Astrocyte of the hippocampus (primary cell): ENCODE results near the gene ATP11A.

Experiments
- DNase-seq: peaks from one replicate; pipeline ENCODE4 v3.0.0; 2011; ENCODE audit warnings: low read depth, low spot score

The ATP11A gene

DNA sequence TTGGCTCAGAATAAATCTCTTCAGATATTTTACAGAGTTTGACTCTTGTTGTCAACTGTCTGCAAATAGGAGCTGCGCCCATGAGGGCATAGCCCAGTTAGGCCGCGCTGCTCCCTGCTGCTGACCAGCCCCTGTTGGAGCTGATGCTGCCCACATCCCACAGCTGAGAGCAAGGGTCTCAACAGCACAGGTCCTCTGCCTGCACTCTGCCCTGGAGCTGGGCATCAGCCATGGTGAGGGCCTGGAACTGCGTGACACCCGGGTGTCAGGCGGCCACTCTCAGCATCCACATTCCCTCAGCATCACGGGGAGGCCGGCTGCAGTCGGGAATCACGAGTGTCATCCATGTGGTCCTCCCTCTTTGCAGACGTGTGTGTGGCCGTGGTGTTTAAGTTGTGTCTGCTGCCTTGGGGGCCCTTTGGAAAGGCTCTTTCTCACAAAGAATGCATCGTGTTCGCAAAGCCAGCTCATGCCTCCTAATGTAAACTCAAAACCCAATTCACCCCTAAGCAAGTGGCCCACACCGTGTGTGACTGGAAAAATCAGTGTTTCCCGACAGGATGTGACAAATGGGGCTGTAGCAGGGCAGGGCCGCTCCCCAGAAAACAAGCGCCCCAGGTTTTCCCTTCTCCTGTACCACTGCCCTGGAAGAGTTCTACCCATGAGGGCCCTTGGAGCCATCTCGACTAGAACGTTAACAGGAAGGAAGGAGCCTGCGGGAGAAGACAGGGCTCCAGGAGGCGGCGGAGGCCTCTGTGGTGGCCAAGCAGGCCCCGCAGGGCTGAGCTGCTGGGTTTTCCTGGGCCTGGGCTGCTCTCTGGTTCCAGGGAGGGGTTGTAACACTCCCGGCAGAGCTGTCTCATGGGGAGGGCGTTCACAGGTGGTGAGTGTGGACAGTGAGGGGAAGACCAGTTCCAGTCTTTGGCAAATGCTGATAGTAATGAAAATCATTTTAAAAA lies 20.3 kb downstream of the ATP11A start:
- DNase-seq, result no peak

DNA sequence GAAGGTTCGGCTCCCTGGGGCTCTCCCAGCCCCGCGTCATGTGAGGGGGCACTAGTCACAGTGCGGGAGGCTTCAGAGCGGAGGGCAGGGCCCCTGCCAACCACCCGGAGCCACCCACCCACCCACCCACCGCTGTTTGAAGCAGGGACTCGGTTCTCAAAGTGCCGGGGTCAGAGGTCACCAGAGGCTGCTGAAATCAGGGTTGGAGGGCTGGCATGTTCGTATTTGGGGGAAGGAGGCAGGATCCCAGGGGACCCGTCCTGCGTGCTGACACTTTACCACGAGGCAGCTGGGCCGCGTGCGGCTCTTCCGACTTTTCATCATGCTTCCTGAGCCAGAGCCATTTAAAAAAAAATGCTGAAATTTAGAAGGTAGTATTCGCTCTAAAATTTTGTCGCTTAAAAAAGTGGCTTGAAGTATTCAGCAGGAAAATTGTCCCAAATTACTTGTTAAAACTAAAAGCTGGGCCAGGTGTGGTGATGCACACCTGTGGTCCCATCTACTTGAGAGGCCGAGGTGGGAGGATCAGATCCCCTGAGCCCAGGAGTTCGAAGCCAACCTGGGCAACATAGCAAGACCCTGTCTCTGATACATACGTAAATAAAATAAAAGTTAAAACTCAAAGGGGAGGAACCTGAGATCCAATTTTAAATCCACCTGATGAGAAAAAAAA lies 21.2 kb downstream of the ATP11A start:
- DNase-seq, result no peak

DNA sequence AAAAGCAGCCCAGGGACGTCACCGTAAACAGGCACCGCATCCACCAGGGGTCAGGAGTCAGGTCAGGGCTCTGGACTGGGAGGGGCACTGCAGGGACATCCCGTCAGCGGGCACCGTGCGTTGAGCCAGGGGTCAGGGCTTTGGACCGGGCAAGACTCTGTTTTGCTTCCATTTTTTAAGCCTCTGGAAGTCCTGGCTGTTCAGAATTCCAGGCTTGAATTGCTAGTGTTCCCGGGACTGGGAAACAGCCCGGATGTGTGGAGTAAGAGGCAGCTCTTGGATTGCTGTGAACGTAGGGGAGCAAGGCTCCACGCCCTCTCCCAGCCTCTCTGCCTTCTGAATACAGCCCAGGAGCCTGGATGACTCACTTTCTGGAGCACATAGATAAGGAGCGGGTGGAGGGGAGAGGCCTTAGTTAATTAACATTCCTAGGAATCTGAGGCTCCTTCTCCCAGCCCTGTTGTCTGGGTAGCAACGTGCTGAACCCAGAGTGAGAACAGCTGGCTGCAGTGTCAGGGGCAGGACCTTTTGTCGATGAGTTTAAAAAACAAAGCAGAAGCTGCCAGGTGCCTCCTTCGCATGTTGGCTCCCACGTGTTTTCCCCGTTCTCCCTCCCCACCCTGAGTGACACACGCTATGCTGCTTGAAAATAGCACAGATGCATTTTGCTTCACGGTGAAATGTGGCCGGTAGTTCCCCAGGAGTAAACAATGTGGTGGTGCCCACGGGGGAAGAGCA lies 21.9 kb downstream of the ATP11A start:
- DNase-seq, result peak; percentile 97

DNA sequence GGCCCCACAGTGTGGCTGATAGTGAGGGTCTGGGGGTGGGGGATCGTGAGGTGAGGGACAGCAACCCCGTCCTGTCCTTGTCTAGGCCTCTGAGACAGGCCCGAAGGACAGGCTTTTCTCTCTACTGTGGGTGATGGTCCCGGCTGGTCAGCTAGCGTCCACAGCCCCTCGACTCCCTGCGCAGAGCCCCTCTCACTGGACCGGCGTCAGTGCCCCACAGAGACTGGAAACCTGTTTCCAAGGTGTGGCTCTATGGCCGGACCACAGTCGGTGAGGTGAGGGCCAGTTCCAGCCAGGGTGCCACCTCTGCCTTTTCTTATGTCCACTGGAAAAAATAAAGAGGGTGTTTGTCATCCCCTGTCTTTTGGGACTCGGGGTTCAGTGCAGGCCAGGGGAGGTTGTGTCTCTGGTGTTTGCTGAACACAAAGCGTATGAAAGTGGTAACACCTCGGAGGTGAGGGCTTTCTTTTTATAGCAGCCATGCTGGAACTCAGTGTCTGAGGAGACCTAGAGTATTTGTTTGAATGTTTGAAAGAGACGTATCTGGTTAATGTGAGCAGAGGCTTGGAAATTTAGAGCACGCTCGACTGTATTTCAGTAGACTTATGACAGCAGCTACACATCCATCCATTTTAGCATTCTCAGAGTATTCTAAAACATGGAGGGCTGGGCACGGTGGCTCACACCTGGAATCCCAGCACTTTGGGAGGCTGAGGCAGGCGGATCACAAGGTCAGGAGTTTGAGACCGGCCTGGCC lies 22.8 kb downstream of the ATP11A start:
- no peak for DNase-seq

DNA sequence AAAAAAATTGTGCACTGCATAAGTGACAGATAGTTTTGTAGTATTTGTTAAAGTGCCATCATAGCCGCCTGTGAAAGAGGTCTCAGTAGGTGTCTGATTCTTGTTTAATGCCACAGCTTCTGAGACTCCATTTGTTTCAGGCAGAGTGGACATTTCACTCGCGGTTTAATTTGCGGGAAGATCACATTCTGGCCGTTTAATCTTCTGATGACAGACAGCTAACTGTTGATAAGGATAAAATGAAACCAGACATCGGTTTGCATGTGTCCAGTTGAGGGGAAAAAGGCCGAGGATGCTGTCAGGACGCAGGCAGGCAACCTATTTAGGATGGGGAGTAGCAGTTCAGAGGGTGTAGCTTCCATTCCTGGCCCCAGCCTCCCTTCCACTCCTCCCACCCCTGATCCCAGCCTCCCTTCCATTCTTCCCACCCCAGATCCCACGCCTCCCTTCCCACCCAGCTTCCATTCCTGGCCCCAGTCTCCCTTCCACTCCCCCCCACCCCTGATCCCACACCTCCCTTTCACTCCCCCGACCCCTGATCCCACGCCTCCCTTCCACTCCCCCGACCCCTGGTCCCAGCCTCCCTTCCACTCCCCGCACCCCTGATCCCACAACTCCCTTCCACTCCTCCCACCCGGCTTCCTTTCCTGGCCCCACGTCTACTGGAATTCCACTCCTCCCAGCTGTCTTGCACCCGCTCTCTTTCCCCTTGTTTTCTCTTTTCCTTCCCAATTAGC lies 23.8 kb downstream of the ATP11A start:
- DNase-seq, result no peak

DNA sequence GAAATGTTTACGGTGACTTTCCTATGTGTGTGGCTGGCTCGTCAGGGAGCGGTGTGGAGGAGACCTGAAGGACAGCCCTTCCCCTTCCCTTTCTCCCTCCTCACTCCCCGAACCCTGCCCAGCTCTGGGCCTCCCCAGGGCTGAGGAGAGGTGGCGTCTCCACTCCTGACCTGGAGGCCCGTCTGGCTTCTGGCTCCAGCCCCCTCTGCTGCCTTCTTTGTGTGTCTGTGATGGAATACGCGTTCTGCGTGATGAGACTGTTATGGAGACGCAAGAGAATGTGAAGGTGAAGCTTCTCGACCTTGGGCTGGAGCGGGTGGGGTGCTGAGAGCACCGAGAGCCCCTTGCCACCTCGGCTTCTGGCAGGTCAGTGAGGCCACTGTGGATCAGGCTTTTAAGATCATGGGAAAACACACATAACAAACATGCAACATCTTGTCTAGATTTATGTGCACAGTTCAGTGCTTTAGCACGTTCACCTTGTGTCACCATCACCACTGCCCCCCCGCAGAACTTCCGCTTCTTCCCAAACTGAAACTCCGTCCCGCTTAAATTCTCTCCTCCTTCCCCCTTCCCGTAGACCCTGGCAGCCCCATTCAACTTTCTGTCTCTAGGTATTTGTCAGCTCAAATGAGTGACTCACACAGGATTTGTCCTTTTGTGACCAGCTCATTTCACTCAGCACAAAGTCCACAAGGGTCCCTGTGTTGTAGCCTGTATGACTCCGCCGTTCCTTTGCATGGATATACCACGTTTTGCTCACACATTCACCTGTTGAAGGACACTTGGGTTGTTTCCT lies 24.7 kb downstream of the ATP11A start:
- DNase-seq, result peak; percentile 36

DNA sequence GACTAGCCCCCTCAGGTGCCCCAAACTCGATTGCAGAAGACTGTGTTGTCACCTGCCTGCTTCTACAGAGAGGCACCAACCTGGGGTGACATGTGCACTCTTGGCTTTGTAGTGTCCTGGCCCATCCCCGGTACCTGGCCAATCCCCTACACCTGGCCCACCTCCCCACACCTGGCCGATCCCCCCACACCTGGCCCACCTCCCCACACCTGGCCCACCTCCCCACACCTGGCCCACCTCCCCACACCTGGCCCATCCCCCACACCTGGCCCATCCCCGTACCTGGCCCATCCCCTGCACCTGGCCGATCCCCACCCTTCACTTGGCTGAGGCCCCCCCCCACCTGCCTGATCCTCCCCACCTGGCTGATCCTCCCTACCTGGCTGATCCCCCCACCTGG lies 25.4 kb downstream of the ATP11A start:
- DNase-seq, result no peak

DNA sequence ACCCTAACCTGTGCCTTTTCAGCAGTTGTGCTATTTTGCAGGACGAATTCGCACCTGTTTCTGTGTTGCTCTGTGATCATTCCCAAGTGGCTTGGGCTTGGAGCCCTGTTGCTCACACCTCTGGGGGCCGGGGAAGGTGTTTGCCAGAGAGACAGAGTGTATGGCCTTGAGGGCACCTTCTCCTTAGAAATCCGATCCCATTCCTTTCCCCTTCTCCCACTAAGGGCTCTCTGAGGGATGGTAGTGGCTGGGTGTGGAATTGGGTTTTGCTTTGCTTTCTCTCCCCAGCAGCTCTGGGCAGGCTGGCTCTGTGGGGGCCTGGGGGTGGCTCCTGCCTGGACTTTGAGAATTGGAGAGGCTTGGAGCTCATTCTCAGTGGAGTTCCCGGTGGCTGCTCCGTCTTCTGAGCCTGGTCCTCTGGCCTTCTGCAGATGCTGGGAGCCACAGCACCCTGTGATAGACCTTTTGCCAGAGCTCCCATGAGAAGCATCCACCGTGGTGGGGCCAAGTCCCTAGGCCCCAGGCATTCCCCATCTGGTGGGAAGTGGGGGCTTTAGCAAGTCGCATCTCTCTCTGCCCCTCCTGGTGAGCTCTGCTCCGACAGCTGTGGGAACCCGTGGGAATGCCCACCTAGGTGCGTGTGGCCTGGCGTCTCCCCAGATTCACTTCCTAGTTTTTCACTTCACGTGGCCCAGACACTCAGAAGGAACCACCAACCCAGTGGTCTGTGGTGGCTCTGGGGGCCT lies 26.1 kb downstream of the ATP11A start:
- DNase-seq, result no peak

DNA sequence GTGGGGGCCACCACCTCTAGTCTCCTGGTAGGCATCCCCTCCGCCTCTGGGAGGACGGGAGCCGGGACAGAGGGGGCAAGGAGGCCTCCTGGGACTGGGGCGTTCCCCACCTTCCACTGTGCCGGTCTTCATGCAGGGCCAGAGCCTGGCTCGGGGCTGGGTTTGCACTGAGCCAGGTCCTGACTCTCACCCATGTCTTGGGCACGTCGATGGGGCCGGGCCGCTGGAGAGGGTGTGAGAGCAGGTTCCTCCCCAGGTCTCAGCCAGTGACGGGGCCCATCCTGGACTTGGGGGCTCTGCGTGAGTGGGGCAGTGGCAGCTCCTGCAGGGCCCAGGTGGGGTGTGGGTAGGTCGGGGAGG lies 26.6 kb downstream of the ATP11A start:
- no peak for DNase-seq

DNA sequence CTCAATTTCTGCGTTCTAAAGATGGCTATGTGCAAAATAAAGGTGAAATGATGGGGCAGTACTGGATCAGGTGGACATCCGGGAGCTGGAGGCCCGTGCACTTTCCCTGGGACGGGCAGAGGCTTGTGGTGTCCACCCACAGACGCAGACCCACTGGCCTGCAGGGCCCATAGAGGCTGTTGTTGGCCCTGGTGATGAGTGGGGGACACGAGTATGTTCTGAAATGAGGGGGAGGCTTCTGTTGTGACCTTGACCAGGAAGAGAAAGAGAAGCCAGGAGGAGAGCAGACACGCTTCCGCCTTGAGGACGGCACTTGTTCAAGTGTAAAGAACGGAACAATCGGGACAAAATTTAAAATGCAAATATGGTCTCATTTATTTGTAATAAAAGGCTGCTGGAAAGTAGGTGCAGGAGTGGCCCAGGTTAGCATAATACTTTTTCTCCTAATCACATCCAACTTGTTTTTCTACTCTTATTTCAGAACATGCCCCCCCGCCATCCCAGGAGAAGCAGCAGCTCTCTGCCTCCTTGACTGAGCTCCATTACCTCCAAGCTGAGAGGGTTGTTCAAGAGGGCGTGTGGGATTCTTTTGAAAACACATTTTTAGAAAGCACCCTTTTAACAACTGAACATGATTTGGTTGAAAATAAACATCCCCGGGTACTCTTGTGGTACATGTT lies 27.1 kb downstream of the ATP11A start:
- DNase-seq, result no peak

DNA sequence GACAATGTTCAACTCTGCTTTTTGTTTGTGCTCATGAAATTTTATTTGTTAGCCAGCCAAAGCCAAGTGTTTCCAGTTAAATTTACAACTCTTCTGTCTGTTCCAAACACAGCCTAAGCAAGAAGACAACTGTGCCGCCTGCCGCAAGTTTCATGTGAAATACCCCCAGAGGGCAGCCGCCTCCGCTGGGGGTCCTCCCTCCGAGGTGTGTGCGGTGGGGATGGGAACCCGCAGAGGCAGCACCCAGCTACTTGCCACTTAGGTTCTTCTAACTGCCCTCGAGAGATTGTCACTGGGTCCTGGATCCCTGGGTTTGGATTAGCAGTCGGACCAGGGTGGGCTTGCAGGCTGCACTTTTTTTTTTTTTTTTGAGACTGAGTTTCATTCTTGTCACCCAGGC lies 28.5 kb downstream of the ATP11A start:
- DNase-seq, result no peak

DNA sequence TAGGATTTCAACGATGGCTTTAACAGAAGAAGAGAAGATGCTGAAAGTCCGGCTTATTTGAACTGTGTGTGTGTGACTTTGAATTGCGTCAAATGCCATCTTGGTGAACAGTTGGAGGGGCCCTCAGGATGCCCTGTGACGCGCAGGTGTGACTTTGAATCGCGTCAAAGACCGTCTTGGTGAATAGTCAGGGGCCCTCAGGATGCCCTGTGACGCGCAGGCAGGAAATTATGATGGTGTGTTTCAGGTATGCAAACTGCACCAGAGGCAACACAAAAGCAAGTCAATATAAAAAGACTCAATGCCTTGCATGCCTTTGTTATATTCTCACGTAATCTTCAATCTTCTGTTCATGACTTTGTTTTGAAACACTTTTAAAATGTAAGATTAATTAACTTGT lies 29.2 kb downstream of the ATP11A start:
- DNase-seq, result peak; percentile 89

DNA sequence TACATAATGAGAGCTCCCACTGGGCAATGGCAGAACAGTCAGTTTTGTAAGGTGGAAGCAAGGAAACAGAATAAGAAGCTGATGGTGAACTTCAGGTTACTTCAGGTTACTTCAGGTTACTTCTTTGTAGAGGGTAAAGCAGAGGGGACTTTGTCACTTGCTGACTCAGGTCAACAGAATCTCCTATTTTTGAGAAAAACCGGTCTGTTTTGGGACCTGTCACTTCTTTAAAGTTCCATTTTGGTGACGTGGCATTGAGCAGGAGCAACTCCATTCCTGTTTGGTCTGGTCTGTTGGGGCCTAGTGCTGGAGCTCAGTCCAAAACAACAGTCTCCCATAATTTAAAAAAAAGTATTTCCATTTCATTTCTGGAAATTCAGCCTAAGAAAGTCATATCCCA lies 29.7 kb downstream of the ATP11A start:
- peak; percentile 57 for DNase-seq

DNA sequence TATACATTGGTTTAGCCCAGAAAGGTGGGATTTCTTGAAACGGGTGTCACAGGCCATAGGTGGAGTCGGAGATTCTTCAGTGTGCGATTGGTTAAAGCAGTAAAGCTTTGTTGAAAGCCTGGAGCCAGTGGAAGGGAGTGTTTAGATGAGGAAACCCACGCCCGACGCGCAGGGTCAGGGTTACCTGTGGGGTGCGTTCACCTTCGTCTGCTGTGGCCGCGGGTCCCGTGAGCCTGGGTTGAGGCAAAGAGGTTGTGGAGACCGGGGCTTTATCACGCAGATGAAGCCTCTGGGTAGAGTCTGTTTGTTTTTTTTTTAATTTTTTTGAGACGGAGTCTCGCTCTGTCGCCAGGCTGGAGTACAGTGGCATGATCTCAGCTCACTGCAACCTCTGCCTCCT lies 30.4 kb downstream of the ATP11A start:
- DNase-seq, result no peak

DNA sequence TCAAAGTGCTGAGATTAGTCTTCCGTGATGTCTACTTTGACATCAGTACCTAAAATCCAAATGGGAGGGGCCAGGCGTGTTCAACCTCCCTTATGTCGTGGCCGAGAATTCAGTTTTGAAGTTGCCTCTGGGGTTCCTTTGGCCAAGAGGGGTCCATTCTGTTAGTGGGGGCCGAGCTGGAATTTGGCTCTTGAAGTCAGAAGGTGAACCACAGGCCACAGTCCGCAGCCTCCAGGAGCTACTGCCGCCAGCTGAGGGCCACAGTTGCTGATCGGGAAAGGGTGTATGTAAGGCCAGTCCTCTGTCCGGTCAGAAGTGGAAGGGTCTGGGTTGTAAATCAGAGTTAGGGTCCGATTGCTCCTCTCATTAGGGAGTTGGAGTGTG lies 31.0 kb downstream of the ATP11A start:
- DNase-seq, result no peak

DNA sequence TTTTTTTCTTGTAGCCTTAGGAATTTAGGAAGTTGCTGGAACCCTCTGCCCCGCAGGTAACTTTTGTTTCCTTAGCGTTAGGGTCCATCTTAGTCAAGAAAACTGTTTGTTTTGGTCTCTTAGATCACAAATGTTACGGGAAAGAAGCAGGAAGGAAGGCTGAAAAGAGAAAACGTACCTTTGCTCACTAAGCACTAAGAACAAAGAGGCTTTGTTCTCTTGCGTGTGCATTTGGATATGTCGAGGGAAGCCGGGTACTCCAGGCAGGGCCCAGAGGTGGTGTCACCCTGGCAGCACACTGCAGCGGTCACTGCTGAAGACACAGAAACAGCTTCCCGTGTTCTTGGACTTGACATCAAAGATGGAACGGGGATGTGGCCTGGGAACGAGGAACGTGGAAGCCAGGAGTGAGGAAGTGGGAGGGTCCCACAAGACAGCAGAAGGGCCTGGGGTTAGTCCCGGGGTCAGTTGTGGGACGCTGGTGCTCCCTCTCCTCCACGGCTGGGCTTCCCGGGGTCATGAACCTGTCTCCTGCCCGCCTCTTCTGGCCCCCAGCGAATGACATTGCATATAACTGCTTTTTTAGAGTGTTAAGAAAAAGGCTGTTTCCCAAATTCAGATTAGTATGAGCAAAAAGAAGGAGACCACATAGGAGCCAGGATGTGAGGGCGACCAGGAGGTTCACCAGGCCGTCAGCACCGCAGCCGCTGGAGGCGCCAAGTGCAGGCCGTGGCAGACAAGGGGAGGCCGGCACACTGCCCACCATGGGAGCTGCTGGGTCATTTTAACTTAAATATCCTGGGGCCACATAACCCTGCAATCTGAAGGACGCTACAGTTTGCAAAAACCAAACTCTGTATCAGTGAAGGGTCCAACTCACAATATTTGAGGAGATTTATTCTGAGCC lies 31.6 kb downstream of the ATP11A start:
- DNase-seq, result no peak

DNA sequence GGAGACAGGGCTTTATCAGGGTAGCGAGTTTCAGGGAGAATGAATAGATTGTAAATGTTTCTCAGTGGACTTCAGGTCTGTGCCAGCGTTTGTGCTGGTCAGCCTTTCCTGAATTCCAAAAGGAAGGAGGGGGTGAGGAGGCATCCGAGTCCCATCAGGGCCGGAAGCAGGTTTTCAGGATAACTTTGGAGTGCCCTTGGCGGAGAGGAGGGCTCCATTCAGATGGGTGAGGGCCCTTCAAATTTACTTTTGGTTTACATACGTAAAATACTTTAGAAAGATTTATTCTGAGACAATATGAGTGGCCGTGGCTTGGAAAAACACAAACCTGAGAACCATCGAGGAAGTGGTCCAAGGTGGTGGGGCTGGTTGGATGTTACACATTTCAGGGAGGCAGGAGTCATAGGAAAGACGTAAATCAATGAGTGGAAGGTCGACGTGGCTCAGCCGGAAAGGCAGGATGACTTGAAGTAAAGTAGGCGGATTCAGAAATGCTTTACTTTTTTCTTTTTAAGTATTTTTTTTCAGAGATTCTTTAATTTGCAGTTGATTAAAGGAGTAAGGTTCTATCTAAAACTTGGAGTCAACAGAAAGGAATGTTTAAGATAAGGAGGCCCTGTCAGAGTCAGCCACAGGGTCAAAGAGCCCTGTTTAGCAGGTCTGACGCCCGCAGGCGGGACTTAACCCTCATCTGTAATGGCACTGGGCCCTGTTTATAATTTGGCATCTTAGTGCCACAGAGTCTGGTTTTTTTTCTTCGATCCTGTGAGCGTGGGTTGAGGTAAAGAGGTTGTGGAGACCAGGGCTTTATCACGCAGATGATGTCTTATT lies 32.8 kb downstream of the ATP11A start:
- DNase-seq, result peak; percentile 91
